ENCODE data around the gene NLK. TPM values are rescaled to one million over a fixed set of nuclear protein-coding genes. Genes with fewer than 3 reads are reported as not detected.
"Not testable (repeated sequence)": the region's sequence is repeated elsewhere in the genome, so short reads cannot be mapped to it uniquely, and the experiment has no call there.

The NLK gene
- total and polyA plus RNA-seq, 8 donors: 9.8 to 16.7 (median 13.5) TPM

DNA sequence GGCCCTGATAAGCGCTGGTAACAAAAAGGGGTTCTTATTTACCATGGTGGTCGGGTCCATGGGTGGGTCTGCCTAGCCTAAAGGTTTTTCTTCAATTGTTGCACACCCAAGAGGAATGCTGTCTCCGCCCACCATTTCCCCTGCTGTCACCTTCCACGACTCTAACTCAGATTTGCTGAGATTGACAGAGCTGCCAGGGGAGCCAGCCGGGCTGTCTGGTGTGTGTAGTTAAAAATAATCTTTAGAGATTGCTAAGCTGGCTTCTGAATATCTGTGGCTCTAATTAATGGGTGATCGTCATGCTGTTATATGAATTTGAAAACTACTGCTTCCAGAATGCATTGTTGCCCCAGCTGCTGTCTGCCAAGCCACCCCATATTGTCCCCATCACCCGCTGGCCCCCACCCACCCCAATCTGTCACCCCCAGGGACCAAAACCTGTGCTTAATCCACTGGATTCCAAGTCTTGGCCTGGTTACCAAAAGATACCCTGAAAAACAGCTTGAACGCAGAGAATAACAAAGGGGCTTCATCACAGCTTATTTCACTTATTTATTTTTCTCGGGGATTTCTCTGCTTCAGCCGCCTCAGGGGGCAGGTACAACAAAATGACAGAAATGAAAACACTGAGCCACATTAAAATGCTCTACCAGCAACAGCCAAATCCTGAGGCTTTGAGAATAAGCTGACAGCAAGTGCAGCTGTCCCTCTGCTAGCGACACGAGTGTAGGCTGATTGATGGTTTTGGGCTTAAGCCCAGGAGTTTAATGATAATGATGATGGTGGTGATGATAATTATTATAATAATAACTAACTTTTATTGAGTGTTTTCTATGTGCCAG lies 46.1 kb upstream of the NLK start:
- Histone ChIP-seq H3K4me1 (no peaks in the 10 kb centered on the region), H3K36me3 (no peaks in the 10 kb centered on the region), H3K4me3 (no peak overlapping the region), H3K9me3 (no peaks in the 10 kb centered on the region), H3K27ac (no peak overlapping the region), H3K27me3 (no peaks in the 10 kb centered on the region)
- ATAC-seq (no peak), DNase-seq (no peak), FAIRE-seq (no peak)
- WGBS, 2 donors: 52 to 53% methylated on average over 12 of the region's 12 CpGs
- intact Hi-C loops (cut with DNase I): no loop called here
- TF ChIP-seq, protein P1, sequence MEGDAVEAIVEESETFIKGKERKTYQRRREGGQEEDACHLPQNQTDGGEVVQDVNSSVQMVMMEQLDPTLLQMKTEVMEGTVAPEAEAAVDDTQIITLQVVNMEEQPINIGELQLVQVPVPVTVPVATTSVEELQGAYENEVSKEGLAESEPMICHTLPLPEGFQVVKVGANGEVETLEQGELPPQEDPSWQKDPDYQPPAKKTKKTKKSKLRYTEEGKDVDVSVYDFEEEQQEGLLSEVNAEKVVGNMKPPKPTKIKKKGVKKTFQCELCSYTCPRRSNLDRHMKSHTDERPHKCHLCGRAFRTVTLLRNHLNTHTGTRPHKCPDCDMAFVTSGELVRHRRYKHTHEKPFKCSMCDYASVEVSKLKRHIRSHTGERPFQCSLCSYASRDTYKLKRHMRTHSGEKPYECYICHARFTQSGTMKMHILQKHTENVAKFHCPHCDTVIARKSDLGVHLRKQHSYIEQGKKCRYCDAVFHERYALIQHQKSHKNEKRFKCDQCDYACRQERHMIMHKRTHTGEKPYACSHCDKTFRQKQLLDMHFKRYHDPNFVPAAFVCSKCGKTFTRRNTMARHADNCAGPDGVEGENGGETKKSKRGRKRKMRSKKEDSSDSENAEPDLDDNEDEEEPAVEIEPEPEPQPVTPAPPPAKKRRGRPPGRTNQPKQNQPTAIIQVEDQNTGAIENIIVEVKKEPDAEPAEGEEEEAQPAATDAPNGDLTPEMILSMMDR (IDR thresholded peaks at IDR 0.05): no peak

- Histone ChIP-seq H3K27ac (no peak overlapping the region), H3K27me3 (no peaks in the 10 kb centered on the region), H3K4me1 (no peaks in the 10 kb centered on the region), H3K4me3 (no peak overlapping the region), H3K9me3 (no peaks in the 10 kb centered on the region), H3K36me3 (no peaks in the 10 kb centered on the region)
- DNase-seq: no peak
- intact Hi-C loops (cut with DNase I): no loop called here
- TF ChIP-seq, protein P1 (IDR thresholded peaks at IDR 0.05): no peak
- no peak for ATAC-seq
- no peak for FAIRE-seq
Observed at GRCh38 chr17:27997044-27997401, 45.5 kb upstream of the NLK start.

- TF ChIP-seq, protein P1 (IDR thresholded peaks at IDR 0.05): no peak
- Histone ChIP-seq H3K36me3 (no peaks in the 10 kb centered on the region), H3K4me3 (no peak overlapping the region), H3K27ac (no peak overlapping the region), H3K27me3 (no peaks in the 10 kb centered on the region), H3K9me3 (no peaks in the 10 kb centered on the region), H3K4me1 (no peaks in the 10 kb centered on the region)
- FAIRE-seq: no peak
- ATAC-seq: no peak
- WGBS, 2 donors: 84 to 90% methylated on average over 3 of the region's 3 CpGs
- no peak for DNase-seq
- intact Hi-C loops (cut with DNase I): no loop called here
Observed at GRCh38 chr17:27997522-27997921, 45.0 kb upstream of the NLK start.

GRCh38 chr17:28001149-28001548 lies 41.3 kb upstream of the NLK start:
- DNase-seq: no peak
- no peak overlapping the region for H3K27ac ChIP-seq
- H3K4me3 ChIP-seq: no peak overlapping the region
- 57 to 58% methylated on average over 3 of the region's 3 CpGs for WGBS, 2 donors
- TF ChIP-seq, protein P1 (IDR thresholded peaks at IDR 0.05): no peak
- no peak for ATAC-seq
- no peaks in the 10 kb centered on the region for H3K9me3 ChIP-seq
- H3K36me3 ChIP-seq: no peaks in the 10 kb centered on the region
- FAIRE-seq: no peak
- intact Hi-C loops (cut with DNase I): no loop called here
- H3K4me1 ChIP-seq: no peaks in the 10 kb centered on the region
- H3K27me3 ChIP-seq: no peaks in the 10 kb centered on the region

GRCh38 chr17:28004344-28004743 lies 38.1 kb upstream of the NLK start:
- no peak overlapping the region for H3K4me3 ChIP-seq
- H3K9me3 ChIP-seq: no peaks in the 10 kb centered on the region
- H3K27ac ChIP-seq: no peak overlapping the region
- TF ChIP-seq, protein P1 (IDR thresholded peaks at IDR 0.05): no peak
- H3K4me1 ChIP-seq: no peaks in the 10 kb centered on the region
- 78 to 86% methylated on average over 2 of the region's 2 CpGs for WGBS, 2 donors
- DNase-seq: no peak
- intact Hi-C loops (cut with DNase I): no loop called here
- H3K36me3 ChIP-seq: no peaks in the 10 kb centered on the region
- H3K27me3 ChIP-seq: no peaks in the 10 kb centered on the region
- ATAC-seq: no peak
- no peak for FAIRE-seq

DNA sequence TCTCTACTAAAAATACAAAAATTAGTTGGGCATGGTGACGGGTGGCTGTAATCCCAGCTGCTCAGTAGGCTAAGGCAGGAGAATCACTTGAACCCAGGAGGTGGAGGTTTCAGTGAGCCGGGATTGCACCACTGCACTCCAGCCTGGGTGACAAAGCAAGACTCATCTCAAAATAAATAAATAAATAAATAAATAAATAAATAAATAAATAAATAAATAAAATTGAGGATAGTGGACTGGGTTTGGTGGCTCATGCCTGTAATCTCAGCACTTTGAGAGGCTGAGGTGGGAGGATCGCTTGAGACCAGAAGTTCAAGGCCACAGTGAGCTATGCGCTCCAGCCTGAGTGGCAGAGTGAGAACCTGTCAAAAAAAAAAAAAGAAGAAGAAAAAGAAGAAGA lies 34.6 kb upstream of the NLK start:
- H3K4me3 ChIP-seq; H3K36me3 ChIP-seq; H3K27me3 ChIP-seq; DNase-seq; H3K4me1 ChIP-seq; FAIRE-seq; ATAC-seq; H3K27ac ChIP-seq; intact Hi-C loops (cut with DNase I); H3K9me3 ChIP-seq: not testable (repeated sequence)
- 78 to 81% methylated on average over 4 of the region's 4 CpGs for WGBS, 2 donors
